NCI-H748 (cell line): ENCODE data around the gene PLXDC2.

Experiments
- DNase-seq: peaks from one replicate; lab custom pipeline; 2025; ENCODE audit not compliant: unreplicated experiment; lab: John Stamatoyannopoulos, UW

Gene PLXDC2

GRCh38 chr10:20314431-20314830, 498.2 kb downstream of the PLXDC2 start:
- DNase-seq: no peak

- no peak for DNase-seq
Observed at GRCh38 chr10:20327954-20328353, 511.7 kb downstream of the PLXDC2 start.

DNA sequence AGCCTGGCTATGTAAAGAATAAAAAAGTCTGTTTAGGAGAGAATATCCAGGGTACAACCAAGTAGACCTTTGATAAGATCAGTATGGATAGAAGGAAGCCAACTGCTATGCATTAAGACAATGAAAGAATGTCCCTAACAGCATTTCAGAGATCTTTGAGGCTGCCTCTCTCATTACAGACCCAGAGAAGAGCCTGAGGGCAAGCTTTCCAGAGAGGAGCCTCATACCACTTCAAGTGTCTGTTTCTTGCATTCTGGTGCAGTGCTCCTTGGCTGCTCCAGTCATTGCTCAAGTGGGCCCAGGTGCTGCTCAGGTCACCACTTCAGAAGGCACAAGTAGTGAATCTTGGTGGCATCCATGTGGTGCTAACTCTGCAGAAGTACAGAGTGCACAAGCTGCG, 514.0 kb downstream of the PLXDC2 start:
- no peak for DNase-seq

DNA sequence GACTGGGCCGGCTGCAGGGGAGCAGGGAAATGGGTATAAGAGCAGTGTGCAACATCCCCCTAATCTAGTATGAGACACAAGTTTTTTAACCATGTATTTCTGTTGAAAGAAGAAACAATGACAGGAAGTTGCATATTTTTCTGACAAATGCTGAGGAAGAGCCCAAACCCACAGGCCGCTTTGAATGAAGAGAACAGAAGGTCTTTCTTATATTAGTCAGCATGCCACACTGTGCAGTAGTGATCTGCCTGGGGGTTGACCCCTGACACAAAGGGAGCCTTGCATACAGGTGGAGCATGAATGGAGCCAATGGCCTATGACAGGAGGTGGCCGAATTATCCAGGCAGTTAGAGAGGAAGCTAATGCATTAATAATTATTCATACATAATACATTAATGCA, 518.3 kb downstream of the PLXDC2 start:
- DNase-seq: no peak
